ENCODE data around the gene VSIG2.

Gene VSIG2

GRCh38 chr11:124793466-124794278 lies 41.6 kb upstream of the VSIG2 start:
- H3K4me3 ChIP-seq (ENCODE audit: low read depth, low read length) = no peak overlapping the region

DNA sequence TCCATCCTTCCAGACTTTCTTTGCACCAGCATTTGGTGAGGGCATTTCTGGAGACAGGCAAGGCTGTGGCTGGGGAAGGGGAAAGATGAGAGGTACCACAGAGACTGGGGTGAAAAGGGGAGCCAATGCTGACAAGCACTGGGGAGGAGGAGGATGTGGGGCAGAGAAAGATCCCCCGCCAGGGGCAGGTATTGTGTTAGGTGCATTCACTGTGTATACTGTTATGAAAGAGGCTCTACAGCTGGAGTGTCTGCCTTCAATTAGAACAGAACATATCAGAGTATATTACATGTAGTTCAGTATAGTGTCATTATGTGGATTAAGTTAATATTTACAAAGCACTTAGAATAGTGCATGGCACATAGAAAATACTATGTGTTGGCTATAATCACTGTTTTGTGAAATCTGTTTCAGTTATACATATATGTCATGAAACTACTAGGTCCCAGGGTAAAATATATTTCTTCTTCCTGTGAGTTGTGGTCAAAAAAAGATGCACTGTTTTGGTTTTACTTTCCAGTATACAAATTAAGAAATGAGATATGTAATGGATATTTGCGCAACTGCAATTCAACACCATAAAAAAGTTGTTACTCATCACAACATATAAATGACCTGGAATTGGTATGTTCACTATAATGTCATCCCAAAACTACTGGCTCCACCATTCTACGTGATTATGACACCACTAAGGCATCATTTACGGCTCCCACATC lies 39.7 kb upstream of the VSIG2 start:
- H3K4me3 ChIP-seq (ENCODE audit: low read depth, low read length) = no peak overlapping the region
- TF ChIP-seq, protein P1, sequence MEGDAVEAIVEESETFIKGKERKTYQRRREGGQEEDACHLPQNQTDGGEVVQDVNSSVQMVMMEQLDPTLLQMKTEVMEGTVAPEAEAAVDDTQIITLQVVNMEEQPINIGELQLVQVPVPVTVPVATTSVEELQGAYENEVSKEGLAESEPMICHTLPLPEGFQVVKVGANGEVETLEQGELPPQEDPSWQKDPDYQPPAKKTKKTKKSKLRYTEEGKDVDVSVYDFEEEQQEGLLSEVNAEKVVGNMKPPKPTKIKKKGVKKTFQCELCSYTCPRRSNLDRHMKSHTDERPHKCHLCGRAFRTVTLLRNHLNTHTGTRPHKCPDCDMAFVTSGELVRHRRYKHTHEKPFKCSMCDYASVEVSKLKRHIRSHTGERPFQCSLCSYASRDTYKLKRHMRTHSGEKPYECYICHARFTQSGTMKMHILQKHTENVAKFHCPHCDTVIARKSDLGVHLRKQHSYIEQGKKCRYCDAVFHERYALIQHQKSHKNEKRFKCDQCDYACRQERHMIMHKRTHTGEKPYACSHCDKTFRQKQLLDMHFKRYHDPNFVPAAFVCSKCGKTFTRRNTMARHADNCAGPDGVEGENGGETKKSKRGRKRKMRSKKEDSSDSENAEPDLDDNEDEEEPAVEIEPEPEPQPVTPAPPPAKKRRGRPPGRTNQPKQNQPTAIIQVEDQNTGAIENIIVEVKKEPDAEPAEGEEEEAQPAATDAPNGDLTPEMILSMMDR (IDR thresholded peaks at IDR 0.05; ENCODE audit: borderline replicate concordance, insufficient read depth, low read depth, low read length) = no peak

More at GRCh38 chr11:124793466-124794278, 41.6 kb upstream of the VSIG2 start:
- TF ChIP-seq, protein P1 (IDR thresholded peaks at IDR 0.05; ENCODE audit: borderline replicate concordance, insufficient read depth, low read depth, low read length) = peak; percentile 57; the same call in 1 of the 2 replicates

DNA sequence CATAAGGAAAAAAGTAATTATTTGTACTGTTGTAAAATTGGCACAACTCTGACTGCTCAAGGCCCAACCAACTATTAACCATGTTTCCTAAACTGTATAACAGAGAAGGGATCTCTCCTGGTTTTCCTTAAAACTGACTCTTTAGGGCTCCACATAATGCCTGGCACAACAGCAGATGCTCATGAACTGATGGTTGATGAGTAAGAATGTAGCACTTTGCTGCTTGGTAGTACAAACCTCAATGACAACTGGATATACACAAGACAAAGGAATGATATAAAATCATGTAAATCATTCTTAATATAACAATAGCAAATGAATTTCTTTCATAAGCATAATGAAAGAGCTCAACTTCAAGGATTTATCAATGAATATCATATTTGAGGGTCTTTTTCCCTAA lies 36.5 kb upstream of the VSIG2 start:
- H3K4me3 ChIP-seq (ENCODE audit: low read depth, low read length) = no peak overlapping the region
- TF ChIP-seq, protein P1 (IDR thresholded peaks at IDR 0.05; ENCODE audit: borderline replicate concordance, insufficient read depth, low read depth, low read length) = no peak

GRCh38 chr11:124784051-124784450 lies 32.0 kb upstream of the VSIG2 start:
- H3K4me3 ChIP-seq (ENCODE audit: low read depth, low read length) = no peak overlapping the region
- TF ChIP-seq, protein P1 (IDR thresholded peaks at IDR 0.05; ENCODE audit: borderline replicate concordance, insufficient read depth, low read depth, low read length) = no peak

DNA sequence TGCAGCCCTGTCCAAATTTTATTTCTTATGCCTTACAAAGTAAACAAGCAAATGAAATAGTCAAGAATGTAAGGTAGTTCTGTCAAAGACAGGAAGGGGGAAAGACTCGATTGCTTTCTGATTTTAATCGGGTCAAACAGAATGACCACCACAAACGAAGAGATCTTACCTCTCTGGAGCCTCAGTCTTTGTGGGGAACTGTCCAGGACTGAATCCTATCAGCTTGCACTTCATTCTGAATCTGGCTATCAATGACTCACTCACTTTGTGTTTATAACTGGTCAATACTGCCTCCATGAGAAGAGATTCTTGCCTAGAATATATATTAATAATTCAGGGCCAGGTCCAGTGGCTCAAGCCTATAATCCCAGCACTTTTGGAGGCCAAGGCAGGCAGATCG lies 30.9 kb upstream of the VSIG2 start:
- no peak overlapping the region for H3K4me3 ChIP-seq (ENCODE audit: low read depth, low read length)
- TF ChIP-seq, protein P1 (IDR thresholded peaks at IDR 0.05; ENCODE audit: borderline replicate concordance, insufficient read depth, low read depth, low read length) = no peak

DNA sequence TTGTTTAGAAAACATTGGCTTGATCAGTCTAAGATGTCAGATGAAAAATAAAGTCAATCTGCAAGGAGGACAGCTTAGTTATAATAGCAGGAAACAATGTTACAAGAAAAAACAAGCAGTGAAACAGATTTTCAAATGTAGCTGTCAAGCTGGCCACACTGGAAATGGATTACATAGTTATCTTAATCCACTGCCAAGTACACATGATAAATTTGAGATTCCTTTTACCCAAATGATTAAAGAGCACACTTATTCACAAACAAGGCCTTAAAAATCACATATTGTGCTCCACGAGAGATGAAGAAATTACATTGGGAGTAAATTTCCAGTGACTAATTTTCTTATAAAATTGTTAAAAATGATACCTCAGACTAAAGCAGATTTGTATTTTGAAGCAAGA lies 27.5 kb upstream of the VSIG2 start:
- TF ChIP-seq, protein P1 (IDR thresholded peaks at IDR 0.05; ENCODE audit: borderline replicate concordance, insufficient read depth, low read depth, low read length) = no peak
- H3K4me3 ChIP-seq (ENCODE audit: low read depth, low read length) = no peak overlapping the region

Measured in GM12875 (cell line).